Measurements from ENCODE around the gene TMEM240. TPM values are rescaled to one million over a fixed set of nuclear protein-coding genes. Genes with fewer than 3 reads are reported as not detected.

TMEM240 gene
- total RNA-seq, 2 experiments from 2014 or later = 1.2 to 1.3 TPM

Other genes with a start within 250 kb of the TMEM240 start
- 10 to 100 TPM; 69.5 to 92.1 TPM for gene ACAP3, start 232.7 kb downstream of the TMEM240 start, total RNA-seq
- gene PUSL1, start 232.0 kb downstream of the TMEM240 start, total RNA-seq = 10 to 100 TPM; 18.9 to 24.4 TPM
- gene INTS11, start 216.0 kb downstream of the TMEM240 start, total RNA-seq = 100 to 1,000 TPM; 123 to 126 TPM
- 10 to 100 TPM; 25.2 to 27.6 TPM for gene CPTP, start 215.8 kb downstream of the TMEM240 start, total RNA-seq
- 1 to 10 TPM; 3.1 to 3.7 TPM for gene TAS1R3, start 209.3 kb downstream of the TMEM240 start, total RNA-seq
- 10 to 100 TPM; 33.0 to 34.0 TPM for gene DVL1, start 191.2 kb downstream of the TMEM240 start, total RNA-seq
- under 1 TPM; 0.15 to 0.30 TPM for gene MXRA8, start 182.1 kb downstream of the TMEM240 start, total RNA-seq
- gene AURKAIP1, start 165.4 kb downstream of the TMEM240 start, total RNA-seq = 100 to 1,000 TPM; 101 to 125 TPM
- gene CCNL2, start 141.3 kb downstream of the TMEM240 start, total RNA-seq = 100 to 1,000 TPM; 122 to 131 TPM
- gene MRPL20, start 133.3 kb downstream of the TMEM240 start, total RNA-seq = 100 to 1,000 TPM in 1 of 2 experiments, 10 to 100 TPM in 1; 98.6 to 107 TPM
- not detected for gene ANKRD65, start 119.3 kb downstream of the TMEM240 start, total RNA-seq
- gene VWA1, start 104.9 kb downstream of the TMEM240 start, total RNA-seq = under 1 TPM; 0.10 to 0.12 TPM
- under 1 TPM; 0.17 to 0.69 TPM for gene ATAD3C, start 90.9 kb downstream of the TMEM240 start, total RNA-seq
- 10 to 100 TPM; 26.5 to 34.6 TPM for gene ATAD3B, start 68.9 kb downstream of the TMEM240 start, total RNA-seq
- gene ATAD3A, start 28.5 kb downstream of the TMEM240 start, total RNA-seq = 10 to 100 TPM; 31.9 to 32.3 TPM
- gene SSU72, start 34.2 kb upstream of the TMEM240 start, total RNA-seq = 100 to 1,000 TPM; 128 to 130 TPM
- 1 to 10 TPM; 6.2 to 7.9 TPM for gene FNDC10, start 59.5 kb upstream of the TMEM240 start, total RNA-seq
- gene MIB2, start 74.9 kb upstream of the TMEM240 start, total RNA-seq = 10 to 100 TPM; 40.0 to 42.8 TPM
- gene MMP23B, start 91.5 kb upstream of the TMEM240 start, total RNA-seq = 1 to 10 TPM; 1.8 to 2.3 TPM
- 10 to 100 TPM; 42.0 to 44.3 TPM for gene CDK11B, start 118.4 kb upstream of the TMEM240 start, total RNA-seq
- gene SLC35E2B, start 152.2 kb upstream of the TMEM240 start, total RNA-seq = 10 to 100 TPM; 62.5 to 65.0 TPM
- gene CDK11A, start 183.7 kb upstream of the TMEM240 start, total RNA-seq = 10 to 100 TPM; 61.4 to 81.9 TPM
- gene NADK, start 237.8 kb upstream of the TMEM240 start, total RNA-seq = 10 to 100 TPM; 76.6 to 78.7 TPM